Right renal cortex interstitium (tissue), 3 donors: ENCODE measurements around the gene MKNK1. TPM values are rescaled to one million over a fixed set of nuclear protein-coding genes. Genes with fewer than 3 reads are reported as not detected.

Experiments
- DNase-seq, 3 donors: peaks; one replicate each; pipeline ENCODE4 v3.0.0-alpha.2; 2013; ENCODE audit warnings: low read depth in 3 of 3, low spot score in 2 of 3
- polyA plus RNA-seq, 3 donors: library from polyadenylated mRNA; unstranded; fragments of 120-200 nt; gene quantifications; one replicate each; pipeline ENCODE4 v1.2.1, GENCODE V29; 2013; ENCODE audit not compliant: insufficient read length in 3 of 3

The MKNK1 gene
- polyA plus RNA-seq, 3 donors, result 20.0 to 22.6 (median 20.8) TPM

DNA sequence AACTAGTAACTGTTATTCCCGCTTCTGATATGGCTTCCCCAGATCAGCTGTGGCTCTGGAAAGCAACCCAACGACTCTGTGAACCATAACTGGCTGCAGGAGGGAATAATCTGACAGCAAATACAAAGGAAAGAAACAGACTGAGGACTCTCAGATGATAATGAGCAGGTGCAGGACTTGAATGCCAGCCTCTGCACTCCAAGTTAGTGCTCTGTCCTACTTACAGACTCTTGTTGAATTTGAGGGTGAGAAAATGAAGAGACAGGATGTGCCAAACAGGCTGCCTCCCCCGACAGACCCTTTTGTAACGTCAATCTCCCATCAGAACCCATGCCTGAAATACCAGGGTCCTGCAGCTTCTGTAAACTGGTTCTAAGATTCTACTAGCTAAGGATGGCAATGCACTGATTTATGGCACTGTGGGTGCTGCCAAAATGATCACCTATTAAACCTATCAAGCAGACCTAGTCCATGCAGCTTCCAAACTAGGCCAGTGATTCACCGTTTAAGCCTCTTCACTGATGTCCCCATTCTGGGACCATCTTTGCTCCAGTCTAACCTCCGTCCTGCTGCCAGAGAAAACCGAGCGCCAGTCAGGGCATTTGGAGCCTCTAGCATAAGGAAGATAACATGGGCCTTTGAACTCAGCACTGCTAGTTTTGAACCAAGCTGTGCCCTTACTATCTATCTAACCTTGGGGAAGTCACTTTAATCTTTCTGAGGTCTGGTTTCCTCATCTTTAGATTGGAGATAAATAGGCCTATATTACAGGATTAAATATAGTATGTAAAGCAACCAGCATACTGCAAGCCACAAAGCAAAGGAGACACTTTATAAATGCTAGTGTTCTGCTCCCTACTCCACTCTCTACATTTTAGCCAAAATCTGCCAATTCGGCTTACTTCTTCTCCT, 4.8 kb downstream of the MKNK1 start:
- DNase-seq, result no peak

DNA sequence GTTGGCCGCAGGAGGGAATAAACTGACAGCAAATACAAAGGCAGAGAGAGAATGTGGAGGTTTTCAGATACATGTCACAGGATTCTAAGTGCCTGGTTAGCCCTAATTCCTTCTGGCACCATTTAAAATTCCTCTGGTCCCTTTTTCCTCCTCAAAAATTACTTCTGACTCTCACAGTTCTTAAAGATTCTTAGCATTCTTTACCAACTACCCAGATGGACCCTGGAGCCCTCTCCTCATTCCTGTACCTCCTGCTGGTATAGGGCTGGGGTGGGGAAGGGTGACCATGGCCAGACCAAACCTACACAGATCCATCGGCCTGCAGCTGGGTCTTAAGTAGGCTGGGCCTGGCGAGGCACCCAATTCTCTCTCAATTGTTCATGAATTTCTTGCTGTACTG, 7.2 kb downstream of the MKNK1 start:
- no peak for DNase-seq

GRCh38 chr1:46596036-46596435, 8.0 kb downstream of the MKNK1 start:
- no peak for DNase-seq

DNA sequence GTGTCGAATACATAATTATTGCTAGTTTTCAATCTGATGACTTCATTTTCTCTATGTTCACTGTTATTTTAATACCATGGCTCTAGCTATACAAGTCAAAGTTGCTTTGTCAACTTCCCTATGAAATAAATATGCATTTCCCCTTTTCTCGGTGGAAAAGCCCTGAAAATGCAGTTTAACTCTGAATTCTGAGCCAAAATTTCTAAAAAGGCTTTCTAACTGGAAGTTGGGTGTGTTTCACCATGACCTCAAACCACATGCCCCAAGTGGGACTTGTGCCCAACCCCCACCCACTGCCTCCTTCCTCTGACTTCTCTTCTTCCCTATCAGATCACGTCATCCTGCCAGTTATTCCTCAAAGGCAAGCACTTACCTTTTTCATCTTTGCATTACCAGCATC, 8.9 kb downstream of the MKNK1 start:
- DNase-seq, result no peak

DNA sequence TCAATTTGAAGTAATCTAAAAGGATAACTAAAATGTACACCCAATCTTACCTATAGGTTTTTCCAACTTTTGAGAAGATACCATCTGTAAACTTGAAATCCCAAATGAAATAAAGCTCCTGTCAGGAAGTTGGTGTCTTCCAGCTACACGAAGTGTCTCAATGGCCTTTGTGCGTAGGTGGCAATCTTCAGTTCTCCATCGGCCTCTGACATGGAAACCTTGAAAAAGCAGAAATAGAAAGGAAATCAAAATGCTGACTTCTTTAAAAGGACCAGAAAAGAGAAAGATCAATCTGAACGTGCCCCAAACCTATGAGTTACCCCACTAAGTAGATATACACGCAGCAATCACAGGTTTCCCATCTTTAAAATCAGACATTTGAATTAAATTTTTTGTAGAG, 10.0 kb downstream of the MKNK1 start:
- DNase-seq, result no peak

DNA sequence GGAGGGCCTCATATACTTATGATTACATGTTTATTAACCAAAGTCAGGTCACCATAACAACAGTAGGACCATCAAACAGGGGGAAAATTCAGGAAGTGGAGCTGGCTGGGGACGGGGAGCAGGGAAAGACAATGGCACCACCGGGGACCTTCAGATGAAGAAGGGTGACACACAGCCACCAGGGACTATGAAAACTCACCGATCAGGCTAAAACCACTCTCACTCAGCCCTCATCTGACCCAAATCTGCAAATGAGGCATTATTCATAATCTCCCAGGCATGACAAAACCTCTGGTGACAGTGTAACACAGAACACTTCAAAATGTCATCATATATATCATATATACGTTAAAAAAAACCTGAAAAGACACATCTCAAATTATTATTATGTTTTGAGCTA, 11.2 kb downstream of the MKNK1 start:
- DNase-seq, result no peak

DNA sequence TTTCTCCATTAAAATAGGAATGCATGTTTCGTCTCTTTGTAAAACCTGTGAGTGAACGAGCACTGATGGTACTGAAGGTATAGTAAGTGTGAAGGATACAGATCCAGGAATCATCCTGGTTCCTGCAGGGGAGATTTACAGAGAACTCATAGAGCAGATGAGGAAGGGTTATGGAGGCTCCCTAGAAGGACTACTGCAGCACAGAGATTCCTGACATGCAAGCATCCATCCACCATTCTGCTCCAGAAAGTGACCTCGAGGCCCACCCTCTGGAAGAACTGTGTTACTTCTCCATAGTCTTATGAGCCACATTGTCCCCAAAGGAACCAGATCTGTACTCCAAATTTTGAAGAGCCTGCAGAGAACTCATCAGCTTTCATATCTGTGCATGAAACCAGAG, 14.5 kb downstream of the MKNK1 start:
- no peak for DNase-seq

- DNase-seq, result no peak
Measured at GRCh38 chr1:46587069-46587468, 17.0 kb downstream of the MKNK1 start.

- no peak for DNase-seq
Measured at GRCh38 chr1:46585312-46585938, 18.6 kb downstream of the MKNK1 start.

DNA sequence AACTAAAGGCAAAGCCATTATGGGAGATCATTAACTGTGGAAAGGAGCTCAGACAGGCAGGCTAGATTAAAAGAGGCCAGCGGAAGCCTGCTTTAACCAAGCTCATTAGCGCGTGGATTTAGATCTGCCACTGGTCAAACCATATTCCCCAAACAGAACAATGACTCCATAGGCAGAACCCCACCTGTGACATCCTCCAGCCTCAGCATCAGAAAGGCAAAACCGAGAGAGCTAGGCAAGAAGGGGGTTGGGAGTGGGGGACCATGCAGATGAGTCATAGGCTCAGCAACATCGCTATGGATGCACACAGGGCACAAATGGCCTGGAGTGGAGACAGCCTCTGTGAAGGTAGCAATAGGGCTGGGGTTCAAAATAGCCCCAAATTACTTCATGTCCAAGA, 20.6 kb downstream of the MKNK1 start:
- no peak for DNase-seq

- no peak for DNase-seq
Measured at GRCh38 chr1:46582972-46583371, 21.1 kb downstream of the MKNK1 start.

GRCh38 chr1:46581681-46582455, 22.2 kb downstream of the MKNK1 start:
- no peak for DNase-seq

GRCh38 chr1:46580140-46580903, 23.7 kb downstream of the MKNK1 start:
- DNase-seq, result no peak

GRCh38 chr1:46577671-46578070, 26.4 kb downstream of the MKNK1 start:
- no peak for DNase-seq

DNA sequence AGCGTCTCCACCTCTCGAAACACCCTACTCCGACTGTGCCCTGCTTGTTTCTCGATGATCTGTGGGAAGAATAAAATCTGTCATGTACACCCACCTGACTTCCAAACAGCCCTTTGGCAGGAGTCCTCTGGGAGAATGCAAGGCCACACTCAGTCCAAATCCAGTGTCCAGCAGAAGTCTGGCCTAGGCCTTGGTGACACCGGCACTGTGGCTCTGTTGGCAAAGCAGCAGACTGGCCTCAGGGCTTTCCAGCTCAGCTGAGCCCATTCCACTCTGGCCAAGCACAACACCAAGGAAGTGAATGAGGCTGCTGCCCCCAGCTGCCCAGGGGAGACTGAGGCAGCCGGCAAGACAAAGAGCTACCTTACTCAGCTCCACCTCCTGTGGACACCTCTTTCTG, 27.5 kb downstream of the MKNK1 start:
- no peak for DNase-seq

DNA sequence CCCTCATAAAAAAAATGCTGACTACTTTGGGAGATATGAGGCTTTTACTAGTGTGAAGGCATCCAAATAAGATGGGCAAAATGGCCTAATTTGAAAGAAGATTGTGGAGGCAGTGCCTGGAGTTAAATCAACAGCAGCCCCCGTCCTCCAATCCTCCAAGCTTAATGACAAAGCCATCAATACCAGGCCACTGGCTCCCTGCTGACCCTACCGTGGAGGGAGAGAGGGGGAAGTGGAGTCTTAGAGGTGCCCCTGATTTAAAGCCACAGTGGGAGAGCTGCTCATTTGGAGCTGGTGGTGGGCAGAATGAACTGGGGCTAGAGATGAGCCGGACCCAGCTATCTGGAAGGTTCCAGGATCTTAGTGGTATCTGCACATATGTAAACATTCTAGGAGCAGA, 28.3 kb downstream of the MKNK1 start:
- no peak for DNase-seq

DNA sequence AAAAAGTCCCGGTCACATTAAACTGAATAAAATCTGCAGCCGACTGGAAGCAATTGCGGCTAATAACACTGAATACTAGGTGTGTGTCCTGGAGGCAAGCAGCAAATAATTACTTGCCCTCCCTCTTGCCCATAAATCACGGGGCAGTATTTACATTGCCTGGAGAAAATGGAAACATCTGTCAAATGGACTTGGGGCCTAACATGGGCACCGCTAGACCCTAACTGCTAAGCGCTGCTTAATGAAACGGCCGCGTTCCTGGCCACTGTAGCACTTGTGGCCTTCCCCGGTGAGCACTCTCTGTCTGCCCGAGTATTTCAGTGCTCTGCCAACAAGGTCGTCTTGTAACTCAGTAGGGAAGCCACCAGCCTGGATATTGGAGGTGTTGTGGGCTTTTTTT, 28.8 kb downstream of the MKNK1 start:
- no peak for DNase-seq

DNA sequence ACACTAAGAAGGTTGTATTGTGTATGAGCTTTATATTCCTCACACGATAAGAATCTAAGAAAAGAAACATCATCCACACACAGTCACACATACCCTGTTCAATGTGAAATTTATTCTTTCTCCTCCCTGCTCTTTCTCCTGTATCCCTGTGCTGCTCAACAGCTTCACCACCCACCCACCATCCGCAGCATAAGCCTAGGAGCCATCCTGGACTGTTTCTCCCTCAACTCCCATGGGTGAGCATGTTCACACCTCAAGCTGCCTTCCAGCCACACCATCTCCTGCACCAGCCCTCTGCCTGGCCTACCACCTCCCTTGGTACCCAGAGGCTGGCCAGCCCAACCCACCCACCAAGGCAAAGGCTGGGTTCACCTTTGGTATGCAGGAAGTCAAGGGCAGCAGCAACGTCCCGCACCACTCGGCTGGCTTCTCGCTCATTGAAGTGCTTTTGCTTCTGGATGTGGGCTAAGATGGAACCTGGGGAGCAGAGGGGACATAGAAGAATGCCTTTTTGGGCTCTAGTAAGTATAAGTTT, 32.3 kb downstream of the MKNK1 start:
- DNase-seq, result no peak

DNA sequence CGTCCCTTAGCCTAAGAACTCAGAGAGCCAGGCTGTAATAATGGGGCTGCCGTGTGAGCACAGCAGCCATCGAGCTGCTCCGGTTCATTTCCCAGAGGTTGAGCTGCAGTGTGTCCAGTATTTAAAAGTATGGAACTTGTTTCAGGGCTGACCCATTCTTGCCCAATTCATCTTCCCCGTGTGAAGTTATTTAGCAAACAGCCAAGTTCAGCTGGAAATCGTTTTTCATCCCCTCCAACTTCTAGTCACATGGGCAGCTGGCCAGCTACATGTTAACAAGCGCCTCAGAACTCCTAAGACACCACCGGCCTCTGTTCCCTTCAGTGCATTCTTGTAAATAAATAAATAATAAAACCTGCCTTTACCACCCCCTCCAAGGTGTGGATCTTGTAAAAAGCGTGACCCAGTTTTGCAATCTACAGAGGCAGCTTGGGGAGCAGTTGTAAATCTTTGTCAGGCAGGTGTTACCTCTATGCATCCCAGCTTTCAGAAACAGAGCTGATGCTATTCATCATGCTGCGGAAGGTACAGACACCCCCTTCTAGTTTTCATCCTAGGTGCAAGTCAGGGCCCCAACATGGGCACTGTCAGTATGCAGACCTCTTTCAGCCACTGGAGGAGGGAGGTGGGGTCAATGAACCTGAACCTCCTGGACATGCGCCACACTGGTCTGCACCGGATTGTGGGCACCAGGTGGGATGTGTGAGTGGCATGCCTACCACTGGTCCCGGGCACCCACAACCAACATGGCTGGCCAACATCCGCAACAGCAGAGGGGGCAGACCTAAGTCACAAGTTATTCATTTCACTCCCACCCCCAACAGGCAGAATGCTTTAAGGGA, 34.0 kb downstream of the MKNK1 start:
- peak; percentile 29 to 42 (median 38) for DNase-seq

DNA sequence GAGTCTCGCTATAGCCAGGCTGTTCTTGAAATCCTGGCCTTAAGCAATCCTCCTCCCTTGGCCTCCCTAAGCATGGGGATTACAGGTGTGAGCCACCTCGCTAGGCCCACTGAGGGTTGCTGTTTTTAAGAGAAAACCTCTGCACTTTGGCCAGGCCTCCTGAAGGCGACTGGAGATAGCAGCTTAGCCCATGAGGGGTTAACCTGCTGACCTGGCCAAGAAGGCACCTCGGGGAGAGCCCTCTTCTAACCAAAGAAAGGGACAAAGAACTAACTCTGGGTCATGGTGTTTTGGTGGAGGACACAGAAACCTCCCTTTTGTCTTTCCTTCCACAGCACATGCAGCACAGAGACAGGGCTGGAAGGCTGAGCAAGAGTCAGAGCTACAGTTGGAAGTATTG, 35.0 kb downstream of the MKNK1 start:
- no peak for DNase-seq
